Osteoblast (primary cell): Measurements from ENCODE around the gene KCNK1. TPM values are rescaled to one million over a fixed set of nuclear protein-coding genes. Genes with fewer than 3 reads are reported as not detected.

Source experiments
- DNase-seq: peaks from one replicate; pipeline ENCODE4 v3.0.0; 2011; ENCODE audit warnings: low spot score, mixed read lengths; ENCODE audit not compliant: insufficient read length; ENCODE audit errors: missing footprints
- H2AFZ ChIP-seq: 2 replicates; pipeline ENCODE4 v1.6.0; 2011; ENCODE audit warnings: mild to moderate bottlenecking, low read length
- H3K27ac ChIP-seq: 2 replicates; pipeline ENCODE4 v1.5.1; 2011; ENCODE audit warnings: mild to moderate bottlenecking, low read depth, low read length, moderate library complexity
- H3K27me3 ChIP-seq: 2 replicates; pipeline ENCODE4 v1.6.0; 2012; ENCODE audit warnings: mild to moderate bottlenecking, control low read depth, inconsistent platforms, low read length, moderate library complexity; ENCODE audit not compliant: insufficient read depth
- H3K36me3 ChIP-seq: 2 replicates; pipeline ENCODE4 v1.5.1; 2011; ENCODE audit warnings: mild to moderate bottlenecking, low read length, control low read depth, moderate library complexity; ENCODE audit not compliant: insufficient read depth
- H3K4me1 ChIP-seq: 2 replicates; pipeline ENCODE4 v1.5.1; 2011; ENCODE audit warnings: mild to moderate bottlenecking, low read length, control low read depth, moderate library complexity; ENCODE audit not compliant: insufficient read depth
- H3K4me2 ChIP-seq: 2 replicates; pipeline ENCODE4 v1.6.0; 2011; ENCODE audit warnings: mild to moderate bottlenecking, low read length; ENCODE audit not compliant: insufficient read depth
- H3K4me3 ChIP-seq: fragments of 200-600 bp; sonication (generic); 3 replicates; pipeline ENCODE4 v1.5.1; 2012; ENCODE audit warnings: mild to moderate bottlenecking, low read length, inconsistent platforms; ENCODE audit not compliant: insufficient read depth
- H3K79me2 ChIP-seq: 2 replicates; pipeline ENCODE4 v1.6.0; 2012; ENCODE audit warnings: mild to moderate bottlenecking, low read length, control low read depth, inconsistent platforms; ENCODE audit not compliant: insufficient read depth
- H3K9me3 ChIP-seq: 2 replicates; pipeline ENCODE4 v1.5.1; 2011; ENCODE audit warnings: low read depth, low read length, control low read depth
- H4K20me1 ChIP-seq: 2 replicates; pipeline ENCODE4 v1.6.0; 2012; ENCODE audit warnings: mild to moderate bottlenecking, low read length, control low read depth; ENCODE audit not compliant: insufficient read depth
- CTCF ChIP-seq: IDR thresholded peaks from 2 replicates; pipeline ENCODE4 v1.5.1; 2011; ENCODE audit warnings: mild to moderate bottlenecking, low read depth, low read length, moderate library complexity; ENCODE audit errors: extremely low read depth
- total RNA-seq: library from RNA; depleted of rRNA; stranded (reverse); fragments of >200 nt; gene quantifications from 2 replicates; pipeline ENCODE4 v1.2.3, GENCODE V29; 2012

The KCNK1 gene
- total RNA-seq, 1 donor, result 3.6 TPM

GRCh38 chr1:233640179-233640578, 26.3 kb downstream of the KCNK1 start:
- H3K9me3 ChIP-seq, result no peaks in the 10 kb centered on the region
- DNase-seq, result no peak
- no peaks in the 10 kb centered on the region for H3K27me3 ChIP-seq
- H3K4me2 ChIP-seq, result no peak overlapping the region
- H2AFZ ChIP-seq, result no peak overlapping the region
- no peaks in the 10 kb centered on the region for H4K20me1 ChIP-seq
- H3K4me3 ChIP-seq, result no peak overlapping the region
- no peaks in the 10 kb centered on the region for H3K36me3 ChIP-seq
- no peak overlapping the region for H3K27ac ChIP-seq
- TF ChIP-seq CTCF, result no peak
- no peaks in the 10 kb centered on the region for H3K79me2 ChIP-seq
- H3K4me1 ChIP-seq, result peaks cover 7% of the 10 kb centered on the region

GRCh38 chr1:233641029-233641428, 27.1 kb downstream of the KCNK1 start:
- Histone ChIP-seq H3K4me2 (no peak overlapping the region), H3K79me2 (no peaks in the 10 kb centered on the region), H4K20me1 (no peaks in the 10 kb centered on the region), H3K27me3 (no peaks in the 10 kb centered on the region), H3K4me3 (no peak overlapping the region), H3K9me3 (no peaks in the 10 kb centered on the region), H3K4me1 (peaks cover 5% of the 10 kb centered on the region), H2AFZ (no peak overlapping the region), H3K27ac (no peak overlapping the region), H3K36me3 (no peaks in the 10 kb centered on the region)
- TF ChIP-seq CTCF, result no peak
- DNase-seq, result no peak

GRCh38 chr1:233647073-233647472, 33.2 kb downstream of the KCNK1 start:
- Histone ChIP-seq H3K36me3 (no peaks in the 10 kb centered on the region), H2AFZ (no peak overlapping the region), H3K4me3 (no peak overlapping the region), H3K27ac (no peak overlapping the region), H3K4me2 (no peak overlapping the region), H3K4me1 (no peaks in the 10 kb centered on the region), H3K79me2 (no peaks in the 10 kb centered on the region), H4K20me1 (no peaks in the 10 kb centered on the region), H3K27me3 (no peaks in the 10 kb centered on the region), H3K9me3 (no peaks in the 10 kb centered on the region)
- TF ChIP-seq CTCF, result no peak
- no peak for DNase-seq

GRCh38 chr1:233647636-233648035, 33.7 kb downstream of the KCNK1 start:
- TF ChIP-seq CTCF, result no peak
- H3K36me3 ChIP-seq, result no peaks in the 10 kb centered on the region
- no peak overlapping the region for H3K27ac ChIP-seq
- H3K4me3 ChIP-seq, result no peak overlapping the region
- no peaks in the 10 kb centered on the region for H4K20me1 ChIP-seq
- no peaks in the 10 kb centered on the region for H3K27me3 ChIP-seq
- no peaks in the 10 kb centered on the region for H3K9me3 ChIP-seq
- H2AFZ ChIP-seq, result no peak overlapping the region
- no peak overlapping the region for H3K4me2 ChIP-seq
- H3K4me1 ChIP-seq, result no peaks in the 10 kb centered on the region
- no peak for DNase-seq
- H3K79me2 ChIP-seq, result no peaks in the 10 kb centered on the region
